ENCODE data around the gene NDUFC2.
A peak's percentile ranks its signal among the peaks of the same experiment; 100 is the strongest.
"Not testable (repeated sequence)": the region's sequence is repeated elsewhere in the genome, so short reads cannot be mapped to it uniquely, and the experiment has no call there.

The NDUFC2 gene

DNA sequence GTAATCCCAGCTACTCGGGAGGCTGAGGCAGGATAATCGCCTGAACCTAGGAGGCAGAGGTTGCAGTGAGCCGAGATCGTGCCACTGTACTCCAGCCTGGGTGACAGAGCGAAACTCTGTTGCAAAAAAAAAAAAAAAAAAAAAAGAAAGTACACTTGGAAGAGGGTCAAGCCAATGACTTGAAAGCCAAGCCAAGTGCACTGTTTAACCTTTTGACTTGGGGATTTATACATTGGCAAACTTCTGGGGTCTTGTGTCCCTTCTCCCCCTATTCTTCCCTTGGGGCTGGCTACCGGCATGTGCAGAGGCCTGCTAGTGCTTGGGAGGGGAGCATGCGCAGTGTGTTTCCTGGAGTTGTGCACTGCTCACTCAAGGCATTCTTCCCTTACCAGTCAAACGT, 30.3 kb downstream of the NDUFC2 start:
- no peak for DNase-seq

- no peak for DNase-seq
Observed at GRCh38 chr11:78048561-78048960, 31.1 kb downstream of the NDUFC2 start.

DNA sequence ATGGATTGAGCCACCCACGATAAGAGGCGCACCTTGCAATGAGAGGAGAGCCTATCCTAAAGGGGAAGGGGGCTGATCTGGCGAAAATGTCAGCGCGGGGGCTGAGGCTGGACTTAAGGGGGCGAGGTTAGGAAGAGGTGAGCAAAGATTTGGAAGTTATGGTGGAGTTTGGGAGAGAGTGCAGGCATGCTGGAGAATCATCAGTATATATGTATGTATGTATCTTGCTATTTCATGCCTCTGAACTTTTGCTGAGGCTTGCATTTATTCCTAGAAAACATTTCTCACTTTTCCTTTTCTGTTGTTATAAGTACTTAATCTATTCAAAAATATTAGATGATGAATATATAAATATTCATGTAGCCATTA, 33.2 kb downstream of the NDUFC2 start:
- DNase-seq, result no peak

- DNase-seq, result peak; percentile 31 to 78
Observed at GRCh38 chr11:78045851-78046485, 33.7 kb downstream of the NDUFC2 start.

GRCh38 chr11:78044706-78045105, 35.0 kb downstream of the NDUFC2 start:
- DNase-seq, result no peak

- no peak for DNase-seq
Observed at GRCh38 chr11:78041843-78042440, 37.7 kb downstream of the NDUFC2 start.

- DNase-seq, result not testable (repeated sequence)
Observed at GRCh38 chr11:78041380-78041719, 38.3 kb downstream of the NDUFC2 start.

DNA sequence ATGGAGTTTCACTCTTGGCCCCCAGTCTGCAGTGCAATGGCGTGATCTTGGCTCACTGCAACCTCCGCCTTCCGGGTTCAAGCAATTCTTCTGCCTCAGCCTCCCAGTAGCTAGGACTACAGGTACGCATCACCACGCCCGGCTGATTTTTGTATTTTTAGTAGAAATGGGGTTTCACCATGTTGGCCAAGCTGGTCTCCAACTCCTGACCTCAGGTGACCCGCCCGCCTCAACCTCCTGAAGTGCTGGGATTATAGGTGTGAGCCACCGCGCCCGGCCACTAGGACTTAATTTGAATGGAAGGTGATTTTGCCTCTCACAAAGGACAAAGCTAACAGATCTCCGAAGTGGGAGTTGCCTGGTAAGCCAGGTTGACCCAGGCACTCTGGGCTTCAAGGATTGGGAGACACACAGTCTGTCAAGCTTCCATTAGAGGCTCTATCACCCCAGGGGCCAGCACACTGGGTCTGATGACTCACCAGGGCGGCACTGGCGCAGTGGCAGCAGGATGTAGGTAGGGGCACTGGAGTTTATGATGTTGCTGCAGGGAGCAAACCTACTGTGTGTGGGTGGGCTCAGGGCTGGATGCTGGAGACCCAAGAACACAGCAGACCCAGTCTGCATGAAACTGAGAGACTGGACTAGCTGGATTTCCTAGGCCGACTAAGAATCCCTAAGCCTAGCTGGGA, 38.8 kb downstream of the NDUFC2 start:
- DNase-seq, result no peak

- peak; percentile 19 to 23 for DNase-seq
Observed at GRCh38 chr11:78039919-78040671, 39.6 kb downstream of the NDUFC2 start.

DNA sequence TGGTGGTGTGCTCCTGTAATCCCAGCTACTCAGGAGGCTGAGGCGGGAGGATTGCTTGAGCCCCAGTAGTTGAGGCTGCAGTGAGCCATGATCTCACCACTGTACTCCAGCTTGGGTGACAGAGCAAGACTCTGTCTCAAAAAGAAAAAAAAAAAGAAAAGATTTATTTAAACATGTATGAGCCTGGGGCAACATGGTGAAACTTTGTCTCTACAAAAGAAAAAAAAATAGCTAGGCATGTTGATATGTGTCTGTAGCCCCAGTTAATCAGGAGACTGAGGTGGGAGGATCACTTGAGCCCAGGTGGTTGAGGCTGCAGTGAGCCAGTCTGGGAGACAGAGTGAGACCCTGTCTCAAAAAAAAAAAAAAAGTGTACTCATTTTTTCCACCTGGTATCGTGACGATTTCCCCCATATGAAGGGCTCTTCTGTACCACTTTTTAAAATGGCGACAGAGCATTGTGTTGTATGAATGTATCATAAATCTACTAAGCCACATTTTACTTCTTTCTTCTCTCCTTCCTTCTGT, 40.2 kb downstream of the NDUFC2 start:
- DNase-seq, result no peak

DNA sequence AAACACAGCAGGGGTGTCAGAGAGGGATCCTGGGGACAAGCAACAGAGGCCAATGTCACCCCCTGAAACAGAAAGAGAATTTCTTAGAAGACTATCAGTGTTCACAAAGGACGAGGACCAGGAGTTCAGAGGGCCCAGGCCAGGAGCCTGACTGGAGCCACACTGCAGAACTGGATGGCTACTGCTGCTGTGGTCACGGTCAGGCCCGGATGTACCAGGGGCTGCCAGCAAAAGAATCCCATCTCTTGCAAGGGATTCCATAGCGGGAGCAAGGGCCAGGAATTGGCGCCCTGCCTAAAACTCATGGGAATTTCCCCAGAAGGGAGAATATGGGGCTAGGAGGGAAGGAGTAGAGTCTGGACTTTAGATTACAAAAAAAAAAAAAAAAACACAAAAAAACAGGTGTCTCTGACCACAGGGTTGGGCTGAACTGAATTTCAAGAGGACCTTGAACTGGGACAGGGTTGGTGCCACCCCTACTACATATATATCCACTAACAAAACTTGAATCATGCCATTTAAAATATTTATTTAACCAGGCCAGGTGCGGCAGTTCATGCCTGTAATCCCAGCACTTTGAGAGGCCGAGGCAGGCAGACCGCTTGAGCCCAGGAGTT, 40.9 kb downstream of the NDUFC2 start:
- DNase-seq, result no peak

- DNase-seq, result no peak
Observed at GRCh38 chr11:78037825-78038620, 41.6 kb downstream of the NDUFC2 start.

GRCh38 chr11:78037056-78037455, 42.6 kb downstream of the NDUFC2 start:
- DNase-seq, result no peak

DNA sequence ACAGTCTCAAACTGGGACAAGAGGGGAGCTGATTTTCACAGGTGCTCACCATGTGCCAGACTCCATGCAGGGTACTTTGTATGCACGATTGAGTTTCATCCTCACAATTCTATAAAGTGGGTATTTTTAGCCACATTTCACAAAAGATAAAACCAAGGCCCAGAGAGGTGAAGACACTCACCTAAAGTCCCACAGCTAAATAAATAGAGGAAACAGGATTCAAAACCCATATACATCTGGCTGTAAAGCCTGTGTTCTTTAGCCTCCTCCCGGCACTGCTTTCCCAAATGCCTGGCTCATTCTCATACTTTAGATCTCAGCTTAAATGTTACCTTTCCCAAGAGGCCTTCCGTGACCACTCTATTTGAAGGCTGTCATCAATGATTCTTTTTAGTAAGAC, 43.3 kb downstream of the NDUFC2 start:
- no peak for DNase-seq

GRCh38 chr11:78034623-78035022, 45.0 kb downstream of the NDUFC2 start:
- no peak for DNase-seq

DNA sequence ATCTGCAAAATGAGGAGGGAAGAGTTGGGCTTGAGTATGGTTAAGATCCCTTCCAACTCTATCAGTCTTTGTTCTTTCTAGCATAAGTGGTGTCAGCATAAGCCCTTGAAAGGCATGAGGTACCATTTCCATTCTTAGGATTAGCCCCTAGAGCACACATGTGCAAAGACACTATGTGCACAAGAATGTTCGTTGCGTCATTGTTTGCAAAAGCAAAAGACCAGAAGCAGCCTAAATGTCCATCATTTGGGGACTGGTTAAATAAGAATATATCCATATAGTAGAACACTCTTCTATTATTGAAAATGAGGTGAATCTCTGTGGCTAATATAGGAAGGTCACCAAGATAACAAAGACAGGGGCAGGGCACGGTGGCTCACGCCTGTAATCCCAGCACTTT, 46.6 kb downstream of the NDUFC2 start:
- no peak for DNase-seq

- no peak for DNase-seq
Observed at GRCh38 chr11:78032090-78032489, 47.6 kb downstream of the NDUFC2 start.

DNA sequence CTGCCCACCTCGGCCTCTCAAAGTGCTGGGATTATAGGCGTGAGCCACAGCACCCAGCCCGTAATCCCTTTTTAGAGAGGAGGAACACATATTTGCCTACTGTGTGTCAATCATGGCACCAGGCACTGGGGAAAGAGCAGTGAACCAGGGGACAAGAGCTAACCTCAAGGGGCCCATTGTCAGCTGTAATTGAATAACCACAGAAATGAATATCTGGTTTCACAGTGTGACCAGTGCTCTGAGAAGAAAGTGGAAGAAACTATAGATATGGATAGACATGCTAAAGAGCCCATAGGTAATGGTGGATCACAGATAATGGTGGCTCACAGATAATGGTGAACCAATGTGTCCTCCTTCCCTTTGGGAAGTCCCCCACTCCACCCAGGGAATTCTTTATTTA, 48.0 kb downstream of the NDUFC2 start:
- no peak for DNase-seq

- no peak for DNase-seq
Observed at GRCh38 chr11:78030429-78031325, 49.0 kb downstream of the NDUFC2 start.

DNA sequence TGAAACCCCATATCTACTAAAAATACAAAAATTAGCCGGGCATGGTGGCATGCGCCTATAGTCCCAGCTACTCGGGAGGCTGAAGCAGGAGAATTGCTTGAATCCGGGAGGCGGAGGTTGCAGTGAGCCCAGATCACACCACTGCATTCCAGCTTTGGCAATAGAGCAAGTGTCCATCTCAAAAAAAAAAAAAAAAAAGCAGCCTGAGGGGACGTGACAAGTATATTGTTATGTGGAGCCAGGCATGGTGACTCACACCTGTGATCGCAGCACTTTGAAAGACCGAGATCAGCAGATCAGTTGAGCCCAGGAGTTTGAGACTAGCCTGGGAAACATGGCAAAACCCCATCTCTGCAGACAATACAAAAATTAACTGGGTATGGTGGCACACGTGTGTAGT, 51.2 kb downstream of the NDUFC2 start:
- not testable (repeated sequence) for DNase-seq

DNA sequence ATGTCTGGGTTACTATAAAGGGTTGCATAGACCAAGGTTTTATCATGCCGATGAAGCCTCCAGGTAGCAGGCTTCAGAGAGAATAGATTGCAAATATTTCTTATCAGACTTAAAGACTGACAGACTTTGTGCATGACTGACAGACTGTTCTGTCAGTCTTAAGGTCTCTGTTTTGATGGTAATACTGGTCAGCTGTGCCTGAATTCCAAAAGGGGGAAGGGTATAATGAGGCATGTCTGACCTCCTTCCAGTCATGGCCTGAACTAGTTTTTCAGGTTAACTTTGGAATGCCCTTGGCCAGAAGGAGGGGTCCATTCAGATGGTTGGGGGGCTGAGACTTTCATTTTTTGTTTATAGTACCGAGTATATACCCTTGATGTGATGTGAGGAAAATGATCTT, 51.9 kb downstream of the NDUFC2 start:
- no peak for DNase-seq
